Large intestine (tissue), 3 donors: Measurements from ENCODE around the gene TMEM167A. TPM values are rescaled to one million over a fixed set of nuclear protein-coding genes. Genes with fewer than 3 reads are reported as not detected.
A peak's percentile ranks its signal among the peaks of the same experiment; 100 is the strongest.

Experiments used
- DNase-seq, 2 donors: peaks; one replicate each; pipeline versions ENCODE4 v3.0.0 to v3.0.0-alpha.2; 2013
- H3K27ac ChIP-seq: one replicate; pipeline ENCODE4 v1.5.1; 2013; ENCODE audit warnings: low read length
- H3K27me3 ChIP-seq: 2 replicates; pipeline ENCODE4 v1.6.1; 2013; ENCODE audit warnings: low read length; ENCODE audit not compliant: control insufficient read depth, insufficient read depth
- H3K36me3 ChIP-seq: 2 replicates; pipeline ENCODE4 v1.6.1; 2013; ENCODE audit warnings: low read length; ENCODE audit not compliant: control insufficient read depth, insufficient read depth
- H3K4me1 ChIP-seq: one replicate; pipeline ENCODE4 v1.6.1; 2013; ENCODE audit warnings: low read length; ENCODE audit not compliant: control insufficient read depth, insufficient read depth
- H3K4me3 ChIP-seq: one replicate; pipeline ENCODE4 v1.5.1; 2013; ENCODE audit warnings: low read length
- H3K9me3 ChIP-seq: one replicate; pipeline ENCODE4 v1.6.1; 2013; ENCODE audit warnings: mild to moderate bottlenecking, low read depth, low read length, moderate library complexity; ENCODE audit not compliant: control insufficient read depth
- WGBS: methylation state at CpG from one replicate; pipeline ENCODE4 v1.1.5; 2013; ENCODE audit warnings: low lambda C conversion rate; ENCODE audit not compliant: insufficient coverage; 5-methylcytosine and 5-hydroxymethylcytosine counted together
- polyA plus RNA-seq: library from polyadenylated mRNA; unstranded; fragments of 120-200 nt; gene quantifications from one replicate; pipeline ENCODE4 v1.2.1, GENCODE V29; 2013

Gene TMEM167A
- polyA plus RNA-seq, 1 donor = 68.2 TPM

GRCh38 chr5:83038924-83039323 lies 38.3 kb downstream of the TMEM167A start:
- Histone ChIP-seq H3K27ac (no peak overlapping the region), H3K36me3 (no peaks in the 10 kb centered on the region), H3K9me3 (no peaks in the 10 kb centered on the region), H3K4me1 (no peaks in the 10 kb centered on the region), H3K4me3 (no peak overlapping the region), H3K27me3 (no peaks in the 10 kb centered on the region)
- WGBS = 100% methylated on average over 3 of the region's 3 CpGs
- no peak for DNase-seq

- H3K36me3 ChIP-seq = no peaks in the 10 kb centered on the region
- no peaks in the 10 kb centered on the region for H3K9me3 ChIP-seq
- no peak for DNase-seq
- no peak overlapping the region for H3K4me3 ChIP-seq
- no peak overlapping the region for H3K27ac ChIP-seq
- WGBS = no CpG with 5 or more reads among the region's 4 CpGs
- H3K27me3 ChIP-seq = no peaks in the 10 kb centered on the region
- no peaks in the 10 kb centered on the region for H3K4me1 ChIP-seq
Measured at GRCh38 chr5:83036991-83037575, 40.1 kb downstream of the TMEM167A start.

- H3K4me1 ChIP-seq = no peaks in the 10 kb centered on the region
- DNase-seq = peak in 1 of 2 donors; percentile 25
- H3K27me3 ChIP-seq = no peaks in the 10 kb centered on the region
- 100% methylated on average over 2 of the region's 5 CpGs for WGBS
- H3K9me3 ChIP-seq = no peaks in the 10 kb centered on the region
- no peaks in the 10 kb centered on the region for H3K36me3 ChIP-seq
- H3K27ac ChIP-seq = no peak overlapping the region
- no peak overlapping the region for H3K4me3 ChIP-seq
Measured at GRCh38 chr5:83035373-83036100, 41.7 kb downstream of the TMEM167A start.

- no peak for DNase-seq
Measured at GRCh38 chr5:83034528-83035207, 42.5 kb downstream of the TMEM167A start.

GRCh38 chr5:83034036-83034435 lies 43.2 kb downstream of the TMEM167A start:
- Histone ChIP-seq H3K9me3 (no peaks in the 10 kb centered on the region), H3K4me1 (no peaks in the 10 kb centered on the region), H3K36me3 (no peaks in the 10 kb centered on the region), H3K27me3 (no peaks in the 10 kb centered on the region), H3K27ac (no peak overlapping the region), H3K4me3 (no peak overlapping the region)
- WGBS = no CpG with 5 or more reads among the region's 3 CpGs
- DNase-seq = no peak

More at GRCh38 chr5:83034528-83035207, 42.5 kb downstream of the TMEM167A start:
- no peaks in the 10 kb centered on the region for H3K4me1 ChIP-seq
- H3K4me3 ChIP-seq = no peak overlapping the region
- no peaks in the 10 kb centered on the region for H3K36me3 ChIP-seq
- H3K27me3 ChIP-seq = no peaks in the 10 kb centered on the region
- WGBS = no CpG with 5 or more reads among the region's 4 CpGs
- no peak overlapping the region for H3K27ac ChIP-seq
- H3K9me3 ChIP-seq = no peaks in the 10 kb centered on the region

- Histone ChIP-seq H3K27me3 (no peaks in the 10 kb centered on the region), H3K4me3 (no peak overlapping the region), H3K9me3 (no peaks in the 10 kb centered on the region), H3K27ac (no peak overlapping the region), H3K36me3 (no peaks in the 10 kb centered on the region), H3K4me1 (no peaks in the 10 kb centered on the region)
- no peak for DNase-seq
- no CpG with 5 or more reads among the region's 1 CpG for WGBS
Measured at GRCh38 chr5:83031381-83031780, 45.8 kb downstream of the TMEM167A start.

- H3K4me3 ChIP-seq = no peak overlapping the region
- H3K9me3 ChIP-seq = no peaks in the 10 kb centered on the region
- no peak for DNase-seq
- WGBS = no CpG with 5 or more reads among the region's 2 CpGs
- no peak overlapping the region for H3K27ac ChIP-seq
- H3K4me1 ChIP-seq = no peaks in the 10 kb centered on the region
- no peaks in the 10 kb centered on the region for H3K27me3 ChIP-seq
- H3K36me3 ChIP-seq = no peaks in the 10 kb centered on the region
Measured at GRCh38 chr5:83029912-83030311, 47.3 kb downstream of the TMEM167A start.

GRCh38 chr5:83026930-83027687 lies 50.1 kb downstream of the TMEM167A start:
- DNase-seq = no peak
- H3K36me3 ChIP-seq = no peaks in the 10 kb centered on the region
- no peaks in the 10 kb centered on the region for H3K4me1 ChIP-seq
- no peak overlapping the region for H3K27ac ChIP-seq
- no peak overlapping the region for H3K4me3 ChIP-seq
- 87% methylated on average over 3 of the region's 4 CpGs for WGBS
- no peaks in the 10 kb centered on the region for H3K9me3 ChIP-seq
- no peaks in the 10 kb centered on the region for H3K27me3 ChIP-seq

- 20% methylated on average over 2 of the region's 2 CpGs for WGBS
- no peak for DNase-seq
- H3K4me1 ChIP-seq = no peaks in the 10 kb centered on the region
- H3K9me3 ChIP-seq = no peaks in the 10 kb centered on the region
- H3K4me3 ChIP-seq = no peak overlapping the region
- H3K27me3 ChIP-seq = no peaks in the 10 kb centered on the region
- H3K27ac ChIP-seq = no peak overlapping the region
- H3K36me3 ChIP-seq = no peaks in the 10 kb centered on the region
Measured at GRCh38 chr5:83026516-83026915, 50.7 kb downstream of the TMEM167A start.
